Activated CD8-positive, alpha-beta memory T cell treated with anti-CD3 and anti-CD28 coated beads for 4 hours (primary cell): ENCODE results near the gene ZNF780B.
"Not testable (repeated sequence)": the region's sequence is repeated elsewhere in the genome, so short reads cannot be mapped to it uniquely, and the experiment has no call there.

Experiments used
- DNase-seq, 2 donors: peaks; one replicate each; pipeline ENCODE4 v3.0.0-alpha.2; 2020; ENCODE audit warnings: low read depth in 2 of 2

ZNF780B gene

DNA sequence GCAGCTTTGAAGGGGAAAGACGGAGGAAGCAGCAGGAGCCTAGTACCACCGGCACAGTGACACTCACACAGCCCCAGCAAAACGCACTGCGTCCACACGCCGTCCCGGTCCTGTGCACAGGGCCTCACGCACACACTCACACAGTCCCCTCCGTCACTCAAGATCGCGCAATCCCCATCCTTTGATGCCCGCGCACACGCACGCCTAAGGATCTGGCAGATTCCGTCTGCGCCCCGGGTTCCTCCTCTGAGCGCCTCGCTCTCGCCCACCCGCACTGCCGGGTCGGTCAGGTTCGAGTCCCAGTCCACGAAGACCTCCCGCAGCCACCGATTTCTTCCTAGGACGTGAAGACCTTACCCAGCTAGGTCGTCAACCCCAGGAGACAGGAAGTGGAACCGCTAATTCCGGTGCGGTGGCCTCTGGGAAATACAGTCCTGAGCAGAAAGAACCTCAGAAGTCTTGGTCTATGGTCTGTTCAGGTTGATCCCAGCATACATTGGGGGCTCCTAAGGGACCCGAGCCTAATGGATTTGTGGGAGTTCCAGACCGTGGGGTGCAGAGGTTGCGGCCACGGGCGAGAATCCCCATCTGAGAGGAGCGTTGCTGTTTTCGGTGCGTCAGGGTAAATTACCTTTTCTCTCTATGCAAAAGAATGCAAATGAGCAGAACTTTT is at the start of gene ZNF780B:
Gene ZNF780B (minus strand): TSS at position 400 of the 673 bp plus-strand sequence. CDS start 5,899 bp downstream, outside the sequence.
- peak; percentile 35 to 61 for DNase-seq

DNA sequence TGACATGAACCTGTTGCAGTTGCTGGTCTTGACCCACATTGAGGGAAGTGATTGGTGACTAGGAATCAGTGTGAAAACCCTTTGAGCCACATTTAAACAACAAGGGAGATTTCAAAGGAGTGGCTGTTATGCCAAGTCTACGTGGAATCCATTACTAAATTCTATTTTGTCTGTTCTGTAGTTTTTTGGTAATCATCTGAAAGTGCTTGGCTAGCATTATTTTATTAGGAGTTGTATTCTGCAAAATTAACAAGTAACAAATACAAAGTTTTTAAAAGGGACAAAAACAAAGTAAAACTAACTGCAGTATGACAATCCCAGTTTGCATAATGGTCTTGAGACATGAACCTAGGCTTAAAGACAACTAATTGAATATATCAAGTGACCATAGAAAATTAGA is 48.7 kb upstream of the ZNF780B start:
- DNase-seq = no peak

DNA sequence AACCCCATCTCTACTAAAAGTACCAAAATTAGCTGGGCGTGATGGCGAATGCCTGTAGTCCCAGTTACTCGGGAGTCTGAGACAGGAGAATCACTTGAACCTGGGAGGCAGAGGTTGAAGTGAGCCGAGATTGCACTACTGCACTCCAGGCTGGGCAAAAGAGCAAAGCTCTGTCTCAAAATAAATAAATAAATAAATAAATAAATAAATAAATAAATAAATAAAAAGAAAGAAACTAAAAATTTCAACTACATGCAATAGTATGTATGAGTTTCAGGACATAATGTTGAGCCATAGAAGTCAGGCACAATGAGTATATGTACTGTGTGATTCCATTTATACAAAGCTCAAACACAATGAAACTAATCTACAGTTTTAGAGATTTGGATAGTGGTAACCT is 47.6 kb upstream of the ZNF780B start:
- DNase-seq = no peak

DNA sequence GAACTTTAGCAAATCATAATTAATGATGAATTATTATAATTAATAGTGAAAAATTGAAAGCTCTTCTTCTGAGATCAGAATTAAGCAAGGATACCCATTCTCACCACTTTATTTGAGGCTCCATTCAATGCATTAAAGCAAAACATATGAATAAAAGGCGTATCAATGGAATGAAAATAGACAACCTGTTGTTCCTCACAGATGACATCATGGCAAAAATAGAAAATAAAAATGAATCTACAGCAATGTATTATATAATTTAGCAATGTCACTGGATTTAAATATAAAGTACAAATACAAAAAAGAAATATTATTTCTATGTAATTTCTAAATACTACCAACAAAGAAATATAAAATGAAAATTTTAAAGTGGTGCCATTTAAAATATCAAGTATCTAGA is 45.8 kb upstream of the ZNF780B start:
- no peak for DNase-seq

DNA sequence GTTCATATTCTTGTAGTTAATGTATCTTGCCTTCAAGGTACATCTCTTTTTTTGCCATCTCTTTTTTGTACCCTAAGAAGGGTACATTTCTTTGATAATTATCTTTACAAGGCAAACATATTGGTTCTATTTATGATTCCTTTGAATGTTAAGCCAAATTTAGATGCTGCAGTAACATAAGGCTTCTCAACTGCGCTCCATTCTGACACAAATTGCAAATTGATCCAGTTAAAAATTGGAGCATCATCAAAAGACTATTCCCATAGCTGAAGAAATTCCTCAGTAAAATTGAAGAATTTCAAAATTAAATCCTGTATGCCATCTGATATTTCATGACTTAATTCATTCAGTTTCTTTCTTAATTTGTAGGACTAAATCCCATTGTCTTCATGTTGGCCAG is 37.4 kb upstream of the ZNF780B start:
- no peak for DNase-seq

- no peak for DNase-seq
Measured at GRCh38 chr19:40091205-40092129, 35.4 kb upstream of the ZNF780B start.

DNA sequence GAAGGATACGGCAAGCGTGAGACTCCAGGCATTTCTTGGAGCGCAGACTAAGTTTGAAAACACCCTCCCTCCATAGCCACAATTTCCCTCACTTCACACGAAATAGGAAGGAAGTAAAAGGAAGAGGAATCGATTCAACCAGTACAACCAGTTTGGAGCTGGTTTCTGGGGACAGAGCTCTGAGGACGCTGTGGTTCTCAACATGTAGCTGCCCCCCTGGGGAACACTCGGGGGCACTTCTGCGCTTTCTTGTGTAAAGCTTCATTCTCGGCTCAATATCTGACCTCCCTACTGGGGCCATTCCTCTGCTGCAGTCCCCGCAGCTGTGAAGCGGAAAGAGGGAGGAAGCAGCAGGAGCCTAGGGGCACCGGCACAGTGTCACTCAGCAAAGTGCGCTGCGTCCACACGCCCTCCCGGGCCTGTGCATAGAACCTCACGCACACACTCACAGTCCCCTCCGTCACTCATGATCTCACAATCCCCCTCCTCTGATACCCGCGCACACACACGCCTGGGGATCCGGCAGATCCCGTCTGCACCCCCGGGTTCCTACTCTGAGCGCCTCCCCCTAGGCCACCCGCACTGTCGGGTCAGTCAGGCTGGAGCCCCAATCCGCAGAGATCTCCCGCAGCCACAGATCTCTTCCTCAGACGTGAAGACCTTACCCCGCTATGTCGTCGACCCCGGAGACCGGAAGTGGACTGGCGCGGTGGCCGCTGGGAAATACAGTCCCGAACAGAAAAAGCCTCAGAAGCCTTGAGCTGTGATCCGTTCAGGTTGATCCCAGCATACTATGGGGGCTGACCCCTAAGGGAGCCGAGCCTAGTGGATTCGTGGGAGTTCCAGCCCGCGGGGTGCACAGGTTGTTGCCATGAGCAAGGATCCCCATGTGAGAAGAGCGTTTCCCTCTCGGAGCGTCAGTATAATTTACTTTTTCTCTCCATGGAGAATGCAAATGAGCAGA is 34.5 kb upstream of the ZNF780B start, which contains the start of gene ZNF780A:
Gene ZNF780A (minus strand): TSS at position 703 of the 964 bp plus-strand sequence. CDS start 6,190 bp downstream, outside the sequence.
- peak; percentile 48 to 51 for DNase-seq

DNA sequence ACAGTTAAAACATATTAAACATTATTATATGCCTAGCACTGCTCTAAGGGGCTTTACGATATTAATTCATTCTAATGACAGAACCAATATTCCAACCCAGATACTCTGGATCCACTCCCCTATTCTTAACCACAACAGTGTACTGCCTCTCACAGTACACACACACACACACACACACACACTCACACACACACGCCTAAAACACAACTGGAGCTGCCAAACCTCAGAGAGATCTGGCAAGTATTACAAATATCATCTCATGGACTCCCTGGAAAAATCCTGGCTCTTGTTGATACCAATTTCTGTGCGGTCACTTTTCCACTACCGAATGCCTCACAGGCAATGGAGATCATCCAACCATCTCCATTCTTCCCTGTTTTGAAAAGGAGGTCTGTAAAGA is 33.4 kb upstream of the ZNF780B start:
- no peak for DNase-seq

GRCh38 chr19:40088299-40089047 is 32.4 kb upstream of the ZNF780B start:
- no peak for DNase-seq

DNA sequence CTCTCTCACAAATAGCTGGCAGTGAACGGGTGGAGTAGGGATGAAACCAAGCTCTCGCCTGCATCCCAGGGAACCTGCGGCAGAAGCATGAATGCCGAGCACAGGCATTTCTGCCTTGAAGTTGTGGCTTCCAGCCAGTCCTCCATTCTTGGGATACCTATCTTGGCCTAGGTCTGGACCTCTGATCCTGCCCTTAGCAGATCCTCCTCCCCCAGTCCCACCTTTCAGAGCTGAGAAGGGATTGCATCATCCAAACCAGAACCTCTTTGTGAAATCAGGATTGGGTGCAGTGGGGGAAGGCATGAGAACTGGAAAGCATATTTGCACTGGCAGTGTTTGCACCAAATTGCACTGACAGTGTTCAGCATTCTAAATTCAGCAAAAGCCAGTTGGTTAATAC is 28.9 kb upstream of the ZNF780B start:
- DNase-seq = no peak

DNA sequence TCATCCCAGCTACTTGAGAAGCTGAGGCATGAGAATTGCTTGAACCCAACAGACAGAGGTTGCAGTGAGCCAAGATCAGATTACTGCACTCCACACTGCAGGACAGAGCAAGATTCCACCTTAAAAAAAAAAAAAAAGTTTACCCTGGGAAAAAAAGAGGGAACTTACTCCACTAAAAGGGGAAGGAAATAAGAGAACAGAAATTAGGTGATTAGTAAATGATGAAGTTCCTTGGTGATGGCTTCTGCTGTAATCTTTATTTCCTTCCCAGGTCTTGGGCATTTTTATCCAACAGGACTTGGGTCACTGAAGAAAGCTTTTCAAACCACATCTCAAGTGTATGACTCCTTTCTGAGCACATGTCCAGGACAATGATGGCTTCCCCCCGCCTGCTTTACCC is 25.4 kb upstream of the ZNF780B start:
- DNase-seq = no peak

DNA sequence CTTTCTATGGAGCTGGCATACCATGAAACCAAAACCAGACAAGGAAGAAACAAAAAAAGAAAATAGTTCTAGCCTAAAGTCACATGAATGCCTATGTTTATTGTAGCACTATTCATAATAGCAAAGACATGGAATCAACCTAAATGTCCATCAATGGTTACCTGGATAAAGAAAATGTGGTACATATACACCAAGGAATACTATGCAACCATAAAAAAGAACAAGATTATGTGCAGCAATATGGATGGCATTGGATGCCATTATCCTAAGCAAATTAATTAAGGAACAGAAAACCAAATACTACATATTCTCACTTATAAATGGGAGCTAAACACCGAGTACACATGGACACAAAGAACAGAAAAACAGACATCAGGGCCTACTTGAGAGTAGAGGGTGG is 24.3 kb upstream of the ZNF780B start:
- DNase-seq = no peak

- DNase-seq = no peak
Measured at GRCh38 chr19:40078377-40078776, 22.3 kb upstream of the ZNF780B start.

DNA sequence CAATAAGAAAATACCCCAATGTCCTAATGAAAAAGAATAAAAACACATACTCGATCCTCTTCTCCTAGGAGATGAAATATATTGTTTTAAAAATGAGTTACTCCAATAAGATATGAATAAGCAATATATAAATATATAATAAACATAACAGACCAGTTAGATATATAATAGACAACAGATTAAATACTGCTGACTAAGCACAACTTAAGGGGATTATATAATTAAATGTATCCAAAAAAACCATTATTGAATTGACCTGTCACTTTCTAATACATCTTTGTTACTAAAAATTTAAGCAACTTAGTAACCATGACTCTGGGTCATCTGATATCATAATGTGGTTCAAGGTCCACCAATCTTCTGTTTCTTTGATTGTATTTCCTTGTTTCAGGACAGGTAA is 14.0 kb upstream of the ZNF780B start:
- no peak for DNase-seq

- DNase-seq = no peak
Measured at GRCh38 chr19:40059624-40060023, 3.6 kb upstream of the ZNF780B start.

- DNase-seq = no peak
Measured at GRCh38 chr19:40057166-40057565, 1.1 kb upstream of the ZNF780B start.

- DNase-seq = no peak
Measured at GRCh38 chr19:40056505-40056904, 474 bp upstream of the ZNF780B start.

DNA sequence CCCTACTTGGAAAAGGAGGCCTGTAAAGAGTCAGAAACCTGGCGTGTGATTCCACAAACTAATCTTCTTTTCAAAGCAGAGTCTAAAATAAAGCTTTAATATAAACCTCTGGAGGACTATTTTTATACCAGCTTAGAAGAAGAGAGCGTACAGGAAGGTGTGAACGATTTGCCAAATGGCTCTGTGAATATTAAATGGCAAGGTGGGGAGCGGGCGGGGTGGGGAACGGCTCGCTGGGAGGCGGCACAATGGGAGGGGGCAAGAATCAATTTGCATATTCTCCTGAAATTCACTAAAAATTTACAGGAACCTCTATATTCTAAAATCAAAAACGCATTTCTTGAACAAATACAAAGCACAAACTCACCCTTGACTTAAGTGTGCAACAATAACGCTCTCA is 982 bp downstream of the ZNF780B start:
- no peak for DNase-seq

GRCh38 chr19:40054632-40055031 is 1.4 kb downstream of the ZNF780B start:
- no peak for DNase-seq

DNA sequence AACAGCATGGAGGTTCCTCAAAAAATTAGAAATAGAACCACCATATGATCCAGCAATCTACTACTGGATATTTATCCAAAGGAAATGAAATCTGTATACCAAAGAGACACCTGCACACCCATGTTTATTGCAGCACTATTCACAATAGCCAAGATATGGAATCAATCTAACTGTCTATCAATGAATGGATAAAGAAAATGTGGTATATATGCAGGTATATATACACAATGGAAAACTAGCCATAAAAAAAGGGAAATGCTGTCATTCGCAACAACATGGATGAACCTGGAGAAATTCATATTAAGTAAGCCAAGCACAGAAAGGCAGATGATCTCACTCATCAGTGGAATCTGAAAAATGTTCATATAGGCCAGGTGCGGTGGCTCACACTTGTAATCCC is 2.5 kb downstream of the ZNF780B start:
- no peak for DNase-seq

- not testable (repeated sequence) for DNase-seq
Measured at GRCh38 chr19:40041718-40042117, 14.3 kb downstream of the ZNF780B start.
